GM12878 (cell line): ENCODE measurements around the gene MRPL50. TPM values are rescaled to one million over a fixed set of nuclear protein-coding genes. Genes with fewer than 3 reads are reported as not detected.

Experiments
- ATAC-seq: fragments of 200-7000 bp; cut with Tn5 transposase; 3 replicates; pipeline ENCODE4 v1.9.1; 2020; ENCODE audit warnings: mild to moderate bottlenecking, moderate library complexity
- BruUV-seq: library from RNA; stranded (reverse); fragments of 400-500 nt; replicated peaks from 2 replicates; lab custom pipeline; 2021; lab: Mats Ljungman, UMichigan
- CTCF ChIA-PET: fragments of 300-600 bp; sonication (Branson Sonifier 250); formaldehyde crosslinking; extraction: SDS; loops from one replicate; lab custom pipeline; 2021; ENCODE audit warnings: inconsistent platforms; lab: Yijun Ruan, JAX
- POLR2A ChIA-PET: fragments of 350-600 bp; formaldehyde crosslinking; extraction: SDS; loops from one replicate; lab custom pipeline; 2021; ENCODE audit warnings: inconsistent platforms; lab: Charles Lee
- RAD21 ChIA-PET: fragments of 300-600 bp; sonication (Branson Sonifier 250); formaldehyde crosslinking; loops from one replicate; lab custom pipeline; 2023; ENCODE audit warnings: antibody characterized with exemption; ENCODE audit not compliant: unreplicated experiment; lab: Charles Lee
- SMC1A ChIA-PET: fragments of 300-600 bp; sonication (Branson Sonifier 250); formaldehyde crosslinking; loops from one replicate; lab custom pipeline; 2023; ENCODE audit not compliant: unreplicated experiment, uncharacterized antibody; lab: Charles Lee
- DNase-seq: peaks from one replicate; pipeline ENCODE4 v3.0.0-alpha.2; 2011; ENCODE audit warnings: low read depth, low spot score
- FAIRE-seq: peaks from 3 replicates; lab custom pipeline; 2011; peaks lifted over from hg19 to GRCh38; lab: Jason Lieb, UNC
- H2AFZ ChIP-seq: 2 replicates; pipeline ENCODE4 v1.6.0; 2011; ENCODE audit warnings: low read depth, low read length, control low read depth; ENCODE audit not compliant: control insufficient read depth
- H3K27ac ChIP-seq: 2 replicates; pipeline ENCODE4 v1.5.1; 2011; ENCODE audit warnings: control low read depth; ENCODE audit not compliant: control insufficient read depth, insufficient read depth
- H3K27me3 ChIP-seq, 2 experiments: replicated peaks in 1 of 2; 2 replicates each; pipeline versions ENCODE4 v1.6.0 to v1.6.1; 2011; ENCODE audit warnings: low read length in 1 of 2; ENCODE audit not compliant: control insufficient read depth in 2 of 2, insufficient read depth in 2 of 2
- H3K36me3 ChIP-seq, 2 experiments: 2 replicates each; pipeline ENCODE4 v1.5.1; 2011; ENCODE audit warnings: low read length in 1 of 2; ENCODE audit not compliant: control insufficient read depth in 2 of 2, insufficient read depth in 2 of 2
- H3K4me1 ChIP-seq: 2 replicates; pipeline ENCODE4 v1.6.1; 2011; ENCODE audit warnings: mild to moderate bottlenecking, low read length, moderate library complexity, mixed read lengths; ENCODE audit not compliant: control insufficient read depth, insufficient read depth
- H3K4me2 ChIP-seq: 2 replicates; pipeline ENCODE4 v1.6.0; 2011; ENCODE audit warnings: control low read depth; ENCODE audit not compliant: control insufficient read depth, insufficient read depth
- H3K4me3 ChIP-seq: fragments of 200-600 bp; sonication (generic); 2 replicates; pipeline ENCODE4 v1.5.1; 2016
- H3K79me2 ChIP-seq: 2 replicates; pipeline ENCODE4 v1.6.0; 2011; ENCODE audit warnings: low read length; ENCODE audit not compliant: control insufficient read depth, insufficient read depth
- H3K9ac ChIP-seq: 2 replicates; pipeline ENCODE4 v1.8.0; 2011; ENCODE audit warnings: low read length, control low read depth, mixed read lengths; ENCODE audit not compliant: control insufficient read depth, insufficient read depth
- H3K9me3 ChIP-seq: replicated peaks from 3 replicates; pipeline ENCODE4 v1.5.1; 2011; ENCODE audit warnings: mild to moderate bottlenecking, low read length; ENCODE audit not compliant: control insufficient read depth, insufficient read depth
- H4K20me1 ChIP-seq: 2 replicates; pipeline ENCODE4 v1.6.0; 2011; ENCODE audit not compliant: control insufficient read depth, insufficient read depth
- HCFC1 ChIP-seq: fragments of 150-350 bp; IDR thresholded peaks from 2 replicates; pipeline ENCODE4 v1.6.1; 2014; ENCODE audit warnings: low read length
- MTA3 ChIP-seq: IDR thresholded peaks from 2 replicates; pipeline ENCODE4 v1.6.1; 2012; ENCODE audit warnings: low read length, inconsistent platforms, borderline replicate concordance
- NKRF ChIP-seq: fragments of 450-650 bp; conservative IDR thresholded peaks from 2 replicates; pipeline ENCODE4 v1.6.1; 2017; ENCODE audit warnings: mild to moderate bottlenecking, moderate library complexity
- RB1 ChIP-seq: fragments of 450-650 bp; formaldehyde crosslinking; IDR thresholded peaks from 2 replicates; pipeline ENCODE4 v1.6.1; 2017; ENCODE audit warnings: mild to moderate bottlenecking, borderline replicate concordance
- SMAD5 ChIP-seq: IDR thresholded peaks from 2 replicates; pipeline ENCODE4 v1.6.1; 2016; ENCODE audit warnings: antibody characterized with exemption, low read depth
- WGBS: methylation state at CpG from one replicate; pipeline ENCODE4 v1.1.6; 2016; ENCODE audit warnings: low lambda C conversion rate; ENCODE audit not compliant: insufficient replicate concordance, insufficient coverage; ENCODE audit errors: missing lambda C conversion rate; 5-methylcytosine and 5-hydroxymethylcytosine counted together
- in situ Hi-C: fragments of 300-500 bp; cut with MboI; formaldehyde crosslinking; loops from 9 replicates; pipeline ENCODE4 v1.14.3; 2018; ENCODE audit warnings: mixed read lengths
- intact Hi-C: fragments of 100-400 bp; cut with micrococcal nuclease; formaldehyde crosslinking; loops from one replicate; pipeline ENCODE4 v1.14.2; 2022; ENCODE audit not compliant: unreplicated experiment
- polyA plus RNA-seq, 11 experiments: library from polyadenylated mRNA; depleted of rRNA in 4 of 11; unstranded in 6 of 11; stranded (reverse) in 5 of 11; fragments of >200 nt; fragmentation: Nextera tagmentation in 4 of 11; fragmentation: Illumina TruSeq in 1 of 11; extraction: Ambion mirVana in 4 of 11; extraction: Trizol in 1 of 11; gene quantifications; 1 replicate in 1 of 11; 2 replicates in 10 of 11; pipeline versions ENCODE4 v1.2.1 to v1.2.3, GENCODE V29; 2011 to 2016; ENCODE audit warnings: inconsistent platforms in 2 of 11, missing spikeins in 2 of 11, low read depth in 1 of 11
- total RNA-seq, 4 experiments: library from RNA; depleted of rRNA in 3 of 4; stranded (reverse); fragments of >200 nt in 3 of 4; fragmentation: Illumina TruSeq in 1 of 4; extraction: Trizol in 1 of 4; gene quantifications; 2 replicates each; pipeline versions ENCODE4 v1.2.1 to v1.2.3, GENCODE V29; 2013 to 2021

MRPL50 gene
- total and polyA plus RNA-seq, 10 of the 15 experiments (the other 5 are each of a cell fraction or from before 2014, with no cell fraction given), result 12.8 to 79.4 (median 27.9) TPM

- BruUV-seq, result no TSS peak
- in situ Hi-C loops, result no loop called here
Observed at GRCh38 chr9:101429736-101430135, 31.3 kb upstream of the MRPL50 start.

More at GRCh38 chr9:101429736-101430135, 31.3 kb upstream of the MRPL50 start:
- peaks cover 5% of the 10 kb centered on the region; the same call in 1 of the 2 replicates for H3K4me1 ChIP-seq
- H3K9me3 ChIP-seq, result no peaks in the 10 kb centered on the region; the same call in 1 of the 3 replicates
- ChIA-PET RAD21 (interaction anchor here (2.1 kb wide), 1 partner anchor 104 kb away, joined by 4 read pairs; the partner anchor contains the start of gene RNF20), POLR2A (interaction anchor here (0.6 to 1.6 kb wide), 3 partner anchors 19 to 31 kb away, joined by 3 to 5 read pairs (median 4); partner anchors contain the start of genes MRPL50 and ZNF189), CTCF (interaction anchor here (1.0 kb wide), 1 partner anchor 19 kb away, joined by 4 read pairs; no protein-coding TSS in a partner anchor), SMC1A (no interaction called here)
- no peaks in the 10 kb centered on the region for H3K36me3 ChIP-seq
- WGBS, result 85% methylated on average over 7 of the region's 7 CpGs
- H3K9ac ChIP-seq, result no peak overlapping the region
- FAIRE-seq (no peak), DNase-seq (no peak), ATAC-seq (no peak)
- no peak for TF ChIP-seq RB1
- no peak for TF ChIP-seq NKRF
- TF ChIP-seq SMAD5, result no peak
- no peak for TF ChIP-seq HCFC1
- TF ChIP-seq MTA3, result no peak
- no peak overlapping the region for H3K4me2 ChIP-seq
- H2AFZ ChIP-seq, result no peak overlapping the region
- H3K27ac ChIP-seq, result no peak overlapping the region
- no peaks in the 10 kb centered on the region for H3K79me2 ChIP-seq
- H3K4me3 ChIP-seq, result no peak overlapping the region
- no peaks in the 10 kb centered on the region for H3K27me3 ChIP-seq
- intact Hi-C loops, result no loop called here
- H4K20me1 ChIP-seq, result no peaks in the 10 kb centered on the region
